IMR-90 (cell line): ENCODE measurements around the gene ATXN7L3. TPM values are rescaled to one million over a fixed set of nuclear protein-coding genes. Genes with fewer than 3 reads are reported as not detected.

ENCODE experiments used
- ATAC-seq: fragments of 200-7000 bp; cut with Tn5 transposase; 2 replicates; pipeline ENCODE4 v1.9.1; 2020; ENCODE audit warnings: low read depth, mild to moderate bottlenecking, moderate library complexity
- BruUV-seq: library from RNA; stranded (reverse); fragments of 400-500 nt; replicated peaks from 2 replicates; lab custom pipeline; 2021; lab: Mats Ljungman, UMichigan
- CTCF ChIA-PET: fragments of 300-600 bp; formaldehyde crosslinking; extraction: SDS; loops from one replicate; lab custom pipeline; 2021; ENCODE audit warnings: antibody characterized with exemption; lab: Yijun Ruan, JAX
- POLR2A ChIA-PET: fragments of 300-600 bp; sonication (Branson Sonifier 250); formaldehyde crosslinking; loops from one replicate; lab custom pipeline; 2022; ENCODE audit warnings: antibody characterized with exemption; ENCODE audit not compliant: unreplicated experiment; lab: Charles Lee
- DNase-seq: peaks from one replicate; pipeline ENCODE4 v3.0.0; 2013
- H2AFZ ChIP-seq: replicated peaks from 2 replicates; pipeline ENCODE3; 2013; ENCODE audit warnings: low read length, mild to moderate bottlenecking; ENCODE audit not compliant: poor library complexity
- H2AK5ac ChIP-seq: 2 replicates; pipeline ENCODE4 v1.6.1; 2013; ENCODE audit warnings: low read depth, low read length, inconsistent platforms
- H2AK9ac ChIP-seq: replicated peaks from 2 replicates; pipeline ENCODE3; 2013; ENCODE audit warnings: mild to moderate bottlenecking, low read depth, low read length, moderate library complexity; ENCODE audit not compliant: poor library complexity
- H2BK120ac ChIP-seq: 2 replicates; pipeline ENCODE4 v1.6.1; 2013; ENCODE audit warnings: low read depth, low read length, inconsistent platforms
- H2BK15ac ChIP-seq: 3 replicates; pipeline ENCODE4 v1.6.1; 2013; ENCODE audit warnings: low read depth, low read length, inconsistent platforms
- H2BK20ac ChIP-seq: 2 replicates; pipeline ENCODE4 v1.6.1; 2013; ENCODE audit warnings: low read depth, mild to moderate bottlenecking, inconsistent platforms, low read length, moderate library complexity
- H2BK5ac ChIP-seq: 2 replicates; pipeline ENCODE4 v1.6.1; 2013; ENCODE audit warnings: mild to moderate bottlenecking, low read depth, low read length, inconsistent platforms; ENCODE audit not compliant: poor library complexity, severe bottlenecking
- H3K14ac ChIP-seq: replicated peaks from 2 replicates; pipeline ENCODE4 v1.6.1; 2013; ENCODE audit warnings: low read depth, low read length, inconsistent platforms
- H3K18ac ChIP-seq: 2 replicates; pipeline ENCODE4 v1.6.1; 2013; ENCODE audit warnings: low read depth, low read length, control low read depth
- H3K23ac ChIP-seq: 2 replicates; pipeline ENCODE4 v1.6.1; 2013; ENCODE audit warnings: low read depth, low read length, inconsistent platforms
- H3K27ac ChIP-seq: 2 replicates; pipeline ENCODE4 v1.5.1; 2013; ENCODE audit warnings: mild to moderate bottlenecking, control low read depth, low read length; ENCODE audit not compliant: insufficient read depth
- H3K27me3 ChIP-seq: 2 replicates; pipeline ENCODE4 v1.6.1; 2013; ENCODE audit warnings: low read length; ENCODE audit not compliant: control insufficient read depth, insufficient read depth
- H3K36me3 ChIP-seq: 2 replicates; pipeline ENCODE4 v1.6.1; 2013; ENCODE audit warnings: low read length, mixed read lengths; ENCODE audit not compliant: control insufficient read depth, insufficient read depth
- H3K4ac ChIP-seq: 2 replicates; pipeline ENCODE4 v1.6.1; 2013; ENCODE audit warnings: low read depth, low read length, inconsistent platforms
- H3K4me1 ChIP-seq: 2 replicates; pipeline ENCODE4 v1.6.1; 2013; ENCODE audit warnings: low read length, mixed read lengths; ENCODE audit not compliant: control insufficient read depth, insufficient read depth
- H3K4me2 ChIP-seq: 2 replicates; pipeline ENCODE4 v1.6.1; 2013; ENCODE audit warnings: low read depth, mild to moderate bottlenecking, control low read depth, low read length, moderate library complexity
- H3K4me3 ChIP-seq: 2 replicates; pipeline ENCODE4 v1.5.1; 2013; ENCODE audit warnings: low read depth, mild to moderate bottlenecking, control low read depth, low read length, moderate library complexity; ENCODE audit not compliant: insufficient read depth
- H3K56ac ChIP-seq: 2 replicates; pipeline ENCODE4 v1.6.1; 2013; ENCODE audit warnings: low read length, inconsistent platforms; ENCODE audit not compliant: insufficient read depth; ENCODE audit errors: extremely low read depth
- H3K79me1 ChIP-seq, 2 experiments: 2 replicates each; pipeline ENCODE4 v1.6.1; 2013; ENCODE audit warnings: low read length in 2 of 2, inconsistent platforms in 1 of 2, low read depth in 1 of 2
- H3K9ac ChIP-seq: 2 replicates; pipeline ENCODE4 v1.6.1; 2013; ENCODE audit warnings: low read depth, low read length, control low read depth
- H3K9me1 ChIP-seq: 2 replicates; pipeline ENCODE4 v1.6.1; 2013; ENCODE audit warnings: low read length, inconsistent platforms; ENCODE audit not compliant: insufficient read depth
- H3K9me3 ChIP-seq: 2 replicates; pipeline ENCODE4 v1.6.1; 2013; ENCODE audit warnings: low read length; ENCODE audit not compliant: control insufficient read depth, insufficient read depth
- H4K20me1 ChIP-seq: 2 replicates; pipeline ENCODE4 v1.6.1; 2013; ENCODE audit warnings: low read length, inconsistent platforms; ENCODE audit not compliant: insufficient read depth
- H4K5ac ChIP-seq: 2 replicates; pipeline ENCODE4 v1.6.1; 2013; ENCODE audit warnings: mild to moderate bottlenecking, low read depth, low read length, control low read depth
- H4K8ac ChIP-seq, 2 experiments: 2 replicates each; pipeline ENCODE4 v1.6.1; 2013; ENCODE audit warnings: low read depth in 2 of 2, low read length in 2 of 2, control low read depth in 1 of 2, inconsistent platforms in 1 of 2
- H4K91ac ChIP-seq: 2 replicates; pipeline ENCODE4 v1.6.1; 2013; ENCODE audit warnings: low read depth, low read length, inconsistent platforms; ENCODE audit not compliant: insufficient read depth
- BHLHE40 ChIP-seq: fragments of 150-350 bp; IDR thresholded peaks from 2 replicates; pipeline ENCODE4 v1.6.1; 2016; ENCODE audit warnings: mild to moderate bottlenecking, low read depth, low read length
- CEBPB ChIP-seq: IDR thresholded peaks from 2 replicates; pipeline ENCODE4 v1.6.1; 2012; ENCODE audit warnings: low read depth, low read length, improper control_type of control experiment
- CHD1 ChIP-seq: IDR thresholded peaks from 2 replicates; pipeline ENCODE4 v1.6.1; 2012; ENCODE audit warnings: low read depth, low read length, improper control_type of control experiment
- CTCF ChIP-seq: conservative IDR thresholded peaks from 2 replicates; pipeline ENCODE4 v1.5.1; 2012; ENCODE audit warnings: mild to moderate bottlenecking, low read depth, low read length, improper control_type of control experiment
- FOS ChIP-seq: fragments of 150-350 bp; IDR thresholded peaks from 2 replicates; pipeline ENCODE4 v1.6.1; 2016; ENCODE audit warnings: low read depth, low read length
- MAFK ChIP-seq: IDR thresholded peaks from 2 replicates; pipeline ENCODE4 v1.6.1; 2012; ENCODE audit warnings: low read depth, low read length, improper control_type of control experiment
- NFE2L2 ChIP-seq: fragments of 150-350 bp; IDR thresholded peaks from 2 replicates; pipeline ENCODE4 v1.6.1; 2016; ENCODE audit warnings: low read depth, mild to moderate bottlenecking, low read length
- POLR2A ChIP-seq: IDR thresholded peaks from 2 replicates; pipeline ENCODE4 v1.6.1; 2012; ENCODE audit warnings: mild to moderate bottlenecking, low read depth, low read length
- RCOR1 ChIP-seq: IDR thresholded peaks from 2 replicates; pipeline ENCODE4 v1.6.1; 2012; ENCODE audit warnings: mild to moderate bottlenecking, low read length, improper control_type of control experiment; ENCODE audit not compliant: insufficient replicate concordance
- RFX5 ChIP-seq: IDR thresholded peaks from 2 replicates; pipeline ENCODE4 v1.8.0; 2012; ENCODE audit warnings: low read depth, mild to moderate bottlenecking, low read length, moderate library complexity
- SMC3 ChIP-seq: fragments of 150-350 bp; IDR thresholded peaks from 2 replicates; pipeline ENCODE4 v1.6.1; 2016; ENCODE audit warnings: low read depth, mild to moderate bottlenecking, antibody characterized with exemption, low read length, moderate library complexity
- USF2 ChIP-seq: fragments of 150-350 bp; IDR thresholded peaks from 2 replicates; pipeline ENCODE4 v1.6.1; 2017; ENCODE audit warnings: mild to moderate bottlenecking, antibody characterized with exemption, low read length, low read depth
- WGBS, 2 experiments: methylation state at CpG; one replicate each; pipeline versions ENCODE4 v1.1.5 to v1.1.7; 2013; ENCODE audit warnings: missing lambda C conversion rate in 2 of 2; ENCODE audit not compliant: insufficient read length in 1 of 2; ENCODE audit errors: extremely low coverage in 2 of 2; 5-methylcytosine and 5-hydroxymethylcytosine counted together
- dilution Hi-C: fragments of 300-500 bp; cut with HindIII; formaldehyde crosslinking; loops from one replicate; pipeline ENCODE4 v1.14.3; 2018; ENCODE audit warnings: low sequenced_read_pairs; ENCODE audit not compliant: unreplicated experiment
- in situ Hi-C: fragments of 300-500 bp; cut with MboI; formaldehyde crosslinking; loops from 3 replicates; pipeline ENCODE4 v1.14.3; 2019; ENCODE audit warnings: low sequenced_read_pairs, inconsistent platforms, mixed read lengths
- intact Hi-C: fragments of 100-400 bp; cut with micrococcal nuclease; formaldehyde crosslinking; loops from 2 replicates; pipeline ENCODE4 v1.10.0; 2022
- polyA plus RNA-seq, 3 experiments: library from polyadenylated mRNA; depleted of rRNA; stranded (reverse); fragments of >200 nt; gene quantifications; 2 replicates each; pipeline ENCODE4 v1.2.3, GENCODE V29; 2012; ENCODE audit warnings: low replicate concordance in 1 of 3
- total RNA-seq: library from RNA; depleted of rRNA; stranded (reverse); fragments of >200 nt; gene quantifications from 2 replicates; pipeline ENCODE4 v1.2.3, GENCODE V29; 2012
- TF ChIP-seq, protein P1 (sequence below): fragments of 150-350 bp; IDR thresholded peaks from 2 replicates; pipeline ENCODE4 v1.6.1; 2016; ENCODE audit warnings: low read depth, mild to moderate bottlenecking, low read length, moderate library complexity, borderline replicate concordance

ATXN7L3 gene
- total and polyA plus RNA-seq, 2 of the 4 experiments (the other 2 are of a cell fraction), result 17.2 to 40.9 TPM

DNA sequence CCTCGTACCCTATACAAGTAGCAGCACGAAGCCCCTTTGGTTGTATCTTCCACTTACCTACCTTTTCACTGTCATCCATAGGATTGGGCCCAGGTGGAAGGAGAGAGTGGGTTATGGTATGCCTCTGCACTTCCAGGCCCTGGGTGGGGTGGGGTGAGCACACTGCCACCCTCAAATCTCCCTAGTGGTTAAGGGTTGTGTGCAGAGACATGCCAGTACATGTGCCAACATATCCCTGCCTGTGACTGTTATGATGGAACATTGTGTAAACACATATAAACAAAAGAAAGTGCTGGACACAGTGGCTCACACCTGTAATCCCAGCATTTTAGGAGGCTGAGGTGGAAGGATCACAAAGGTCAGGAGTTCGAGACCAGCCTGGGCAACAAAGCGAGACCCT is 46.8 kb downstream of the ATXN7L3 start:
- BruUV-seq, result no TSS peak

More for the DNA sequence above, 46.8 kb downstream of the ATXN7L3 start:
- no peak overlapping the region for H3K9ac ChIP-seq
- peak overlapping the region; percentile 67 for H2BK120ac ChIP-seq
- H3K4me2 ChIP-seq, result no peak overlapping the region
- TF ChIP-seq BHLHE40 (no peak), MAFK (no peak), RCOR1 (no peak), SMC3 (no peak), FOS (no peak), POLR2A (no peak), NFE2L2 (no peak), CEBPB (no peak), RFX5 (no peak), CHD1 (no peak), CTCF (no peak), USF2 (no peak)
- TF ChIP-seq, protein P1, sequence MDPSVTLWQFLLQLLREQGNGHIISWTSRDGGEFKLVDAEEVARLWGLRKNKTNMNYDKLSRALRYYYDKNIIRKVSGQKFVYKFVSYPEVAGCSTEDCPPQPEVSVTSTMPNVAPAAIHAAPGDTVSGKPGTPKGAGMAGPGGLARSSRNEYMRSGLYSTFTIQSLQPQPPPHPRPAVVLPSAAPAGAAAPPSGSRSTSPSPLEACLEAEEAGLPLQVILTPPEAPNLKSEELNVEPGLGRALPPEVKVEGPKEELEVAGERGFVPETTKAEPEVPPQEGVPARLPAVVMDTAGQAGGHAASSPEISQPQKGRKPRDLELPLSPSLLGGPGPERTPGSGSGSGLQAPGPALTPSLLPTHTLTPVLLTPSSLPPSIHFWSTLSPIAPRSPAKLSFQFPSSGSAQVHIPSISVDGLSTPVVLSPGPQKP, result no peak
- no peak overlapping the region for H3K56ac ChIP-seq
- DNase-seq, result no peak
- in situ Hi-C loops, result no loop called here
- 0 out of 2 replicates have a peak, but pooled peaks cover 2% of the 10 kb centered on the region for H3K4me1 ChIP-seq
- no peak overlapping the region; the same call in 2 of the 3 replicates for H2BK15ac ChIP-seq
- H3K9me3 ChIP-seq, result no peaks in the 10 kb centered on the region
- peaks cover 4% of the 10 kb centered on the region for H4K20me1 ChIP-seq
- peak overlapping the region; percentile 62 for H4K5ac ChIP-seq
- intact Hi-C loops, result no loop called here
- H3K27me3 ChIP-seq, result no peaks in the 10 kb centered on the region
- peak overlapping the region in 1 of 2 experiments; percentile 80; a peak in 2 of 4 replicates for H4K8ac ChIP-seq
- CTCF ChIA-PET, result no interaction called here
- H3K4me3 ChIP-seq, result no peak overlapping the region
- H3K79me1 ChIP-seq, result peaks cover 28 to 52% of the 10 kb centered on the region in 2 experiments
- 100% methylated on average over 1 of the region's 4 CpGs; no CpG with 5 or more reads in 1 of the 2 experiments for WGBS, 2 experiments
- H2BK20ac ChIP-seq, result peak overlapping the region; percentile 49
- peak overlapping the region; percentile 56 for H3K4ac ChIP-seq
- H3K14ac ChIP-seq, result no peak overlapping the region; the same call in 1 of the 2 replicates
- H3K27ac ChIP-seq, result peak overlapping the region; percentile 53; the same call in 1 of the 2 replicates
- dilution Hi-C loops, result no loop called here
- H4K91ac ChIP-seq, result no peak overlapping the region; the same call in 1 of the 2 replicates
- peak overlapping the region; percentile 37; the same call in 1 of the 2 replicates for H2AK5ac ChIP-seq
- H2AK9ac ChIP-seq, result peak overlapping the region; percentile 74
- H3K23ac ChIP-seq, result no peak overlapping the region
- peak overlapping the region; percentile 46 for H2AFZ ChIP-seq
- H3K18ac ChIP-seq, result peak overlapping the region; percentile 57
- ATAC-seq, result no peak
- H3K36me3 ChIP-seq, result peaks cover 12% of the 10 kb centered on the region
- peak overlapping the region; percentile 67 for H2BK5ac ChIP-seq
- peaks cover 15% of the 10 kb centered on the region; the same call in 1 of the 2 replicates for H3K9me1 ChIP-seq
- POLR2A ChIA-PET, result no interaction called here
